Sigmoid colon (tissue), 7 donors: Measurements from ENCODE around the gene SAMD11. TPM values are rescaled to one million over a fixed set of nuclear protein-coding genes. Genes with fewer than 3 reads are reported as not detected.

Source experiments
- DNase-seq: peaks from one replicate; pipeline ENCODE4 v3.0.0-alpha.2; 2019
- H3K27ac ChIP-seq, 4 donors: fragments of 200-600 bp; sonication (generic); one replicate each; pipeline ENCODE4 v1.5.1; 2016 to 2019; ENCODE audit warnings: mild to moderate bottlenecking in 1 of 4
- H3K27me3 ChIP-seq, 3 donors: fragments of 200-600 bp; sonication (generic); one replicate each; pipeline ENCODE4 v1.5.1; 2019; ENCODE audit warnings: mild to moderate bottlenecking in 1 of 3
- H3K36me3 ChIP-seq, 4 donors: fragments of 200-600 bp; sonication (generic); one replicate each; pipeline ENCODE4 v1.5.1; 2016 to 2019
- H3K4me1 ChIP-seq, 4 donors: fragments of 200-600 bp; sonication (generic); one replicate each; pipeline ENCODE4 v1.5.1; 2017 to 2019
- H3K4me3 ChIP-seq, 4 donors: fragments of 200-600 bp; sonication (generic); one replicate each; pipeline ENCODE4 v1.5.1; 2017 to 2019; ENCODE audit warnings: mild to moderate bottlenecking in 2 of 4, moderate library complexity in 1 of 4
- H3K9me3 ChIP-seq, 4 donors: fragments of 200-600 bp in 3 of 4; sonication (generic) in 3 of 4; one replicate each; pipeline versions ENCODE4 v1.5.1 to v1.6.1; 2013 to 2019
- EP300 ChIP-seq, 4 donors: sonication (generic); formaldehyde crosslinking; IDR thresholded peaks; one replicate each; pipeline ENCODE4 v1.6.1; 2017; ENCODE audit warnings: antibody characterized with exemption in 4 of 4
- POLR2A ChIP-seq, 2 donors: fragments of 450-650 bp; IDR thresholded peaks; one replicate each; pipeline ENCODE4 v1.6.1; 2016; ENCODE audit warnings: antibody characterized with exemption in 2 of 2, mild to moderate bottlenecking in 2 of 2, moderate library complexity in 2 of 2
- POLR2AphosphoS5 ChIP-seq, 4 donors: sonication (generic); formaldehyde crosslinking; IDR thresholded peaks; one replicate each; pipeline ENCODE4 v1.6.1; 2017; ENCODE audit warnings: antibody characterized with exemption in 4 of 4
- WGBS, 2 donors: extraction: QIAGEN DNeasy Blood & Tissue Kit; methylation state at CpG; one replicate each; pipeline ENCODE4 v1.1.7; 2013; 5-methylcytosine and 5-hydroxymethylcytosine counted together
- intact Hi-C: fragments of 100-400 bp; cut with DNase I; formaldehyde crosslinking; loops from one replicate; pipeline ENCODE4 v1.15.1; 2023
- polyA plus RNA-seq, 3 donors: library from polyadenylated mRNA; stranded (reverse); fragments of 200-250 nt; gene quantifications; one replicate each; pipeline ENCODE4 v1.2.3, GENCODE V29; 2013
- total RNA-seq, 4 donors: library from RNA; depleted of rRNA; stranded (reverse); fragments of >200 nt; gene quantifications; one replicate each; pipeline ENCODE4 v1.1.0, GENCODE V29; 2016
- TF ChIP-seq, protein P1 (sequence below), 4 experiments: fragments of 450-650 bp in 3 of 4; fragments of 200-600 bp in 1 of 4; IDR thresholded peaks; one replicate each; pipeline ENCODE4 v1.5.1; 2016 to 2019; ENCODE audit warnings: antibody characterized with exemption in 4 of 4, mild to moderate bottlenecking in 3 of 4, moderate library complexity in 2 of 4
- donor health status: healthy with polysubstance abuse.
- donor health status: Bipolar disorder and iron deficiency.
- donor health status: healthy.

The SAMD11 gene
- total and polyA plus RNA-seq, 7 donors: 0.60 to 4.9 (median 4.2) TPM

DNA sequence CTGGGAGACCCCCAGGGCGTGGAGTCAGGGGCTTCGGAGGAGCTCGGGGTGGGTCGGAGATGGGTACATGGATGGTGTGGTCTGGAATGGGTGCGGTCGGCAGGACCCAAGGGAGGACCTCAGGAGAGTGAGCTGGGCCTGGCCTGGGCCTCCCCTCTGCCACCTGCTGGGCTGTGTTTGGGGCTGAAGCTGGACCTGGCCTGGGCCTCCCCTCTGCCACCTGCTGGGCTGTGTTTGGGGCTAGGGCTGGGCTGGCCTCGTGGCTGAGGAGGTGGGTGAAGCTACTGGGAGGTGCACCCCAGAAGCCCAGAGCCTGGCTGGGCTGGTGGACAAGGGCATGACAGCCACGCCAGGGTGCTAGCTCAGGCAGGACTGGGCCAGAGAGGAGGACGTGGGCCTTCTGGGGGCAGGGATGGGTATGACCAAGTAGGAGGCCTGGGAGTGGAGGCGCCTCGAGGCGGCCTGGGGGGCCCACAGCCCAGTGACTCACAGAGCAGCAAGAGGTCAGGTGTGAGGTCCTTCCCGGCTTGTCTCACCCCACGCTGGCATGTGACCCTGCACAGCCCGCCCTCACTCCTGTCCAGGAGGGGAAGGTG lies 14.5 kb downstream of the SAMD11 start:
- Histone ChIP-seq H3K4me1 (peaks cover 0 to 49% (median 45%) of the 10 kb centered on the region in 4 donors), H3K9me3 (no peaks in the 10 kb centered on the region), H3K27me3 (peaks cover 58 to 91% (median 81%) of the 10 kb centered on the region in 3 donors), H3K36me3 (no peaks in the 10 kb centered on the region), H3K4me3 (no peak overlapping the region), H3K27ac (no peak overlapping the region)
- no peak for DNase-seq
- 45 to 74% methylated on average over 15 of the region's 15 CpGs for WGBS, 2 donors
- TF ChIP-seq, protein P1, sequence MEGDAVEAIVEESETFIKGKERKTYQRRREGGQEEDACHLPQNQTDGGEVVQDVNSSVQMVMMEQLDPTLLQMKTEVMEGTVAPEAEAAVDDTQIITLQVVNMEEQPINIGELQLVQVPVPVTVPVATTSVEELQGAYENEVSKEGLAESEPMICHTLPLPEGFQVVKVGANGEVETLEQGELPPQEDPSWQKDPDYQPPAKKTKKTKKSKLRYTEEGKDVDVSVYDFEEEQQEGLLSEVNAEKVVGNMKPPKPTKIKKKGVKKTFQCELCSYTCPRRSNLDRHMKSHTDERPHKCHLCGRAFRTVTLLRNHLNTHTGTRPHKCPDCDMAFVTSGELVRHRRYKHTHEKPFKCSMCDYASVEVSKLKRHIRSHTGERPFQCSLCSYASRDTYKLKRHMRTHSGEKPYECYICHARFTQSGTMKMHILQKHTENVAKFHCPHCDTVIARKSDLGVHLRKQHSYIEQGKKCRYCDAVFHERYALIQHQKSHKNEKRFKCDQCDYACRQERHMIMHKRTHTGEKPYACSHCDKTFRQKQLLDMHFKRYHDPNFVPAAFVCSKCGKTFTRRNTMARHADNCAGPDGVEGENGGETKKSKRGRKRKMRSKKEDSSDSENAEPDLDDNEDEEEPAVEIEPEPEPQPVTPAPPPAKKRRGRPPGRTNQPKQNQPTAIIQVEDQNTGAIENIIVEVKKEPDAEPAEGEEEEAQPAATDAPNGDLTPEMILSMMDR (IDR thresholded peaks at IDR 0.05): peak in 2 of 4 experiments; percentile 15 to 54
- TF ChIP-seq POLR2AphosphoS5 (IDR thresholded peaks at IDR 0.05): no peak
- intact Hi-C loops: no loop called here

DNA sequence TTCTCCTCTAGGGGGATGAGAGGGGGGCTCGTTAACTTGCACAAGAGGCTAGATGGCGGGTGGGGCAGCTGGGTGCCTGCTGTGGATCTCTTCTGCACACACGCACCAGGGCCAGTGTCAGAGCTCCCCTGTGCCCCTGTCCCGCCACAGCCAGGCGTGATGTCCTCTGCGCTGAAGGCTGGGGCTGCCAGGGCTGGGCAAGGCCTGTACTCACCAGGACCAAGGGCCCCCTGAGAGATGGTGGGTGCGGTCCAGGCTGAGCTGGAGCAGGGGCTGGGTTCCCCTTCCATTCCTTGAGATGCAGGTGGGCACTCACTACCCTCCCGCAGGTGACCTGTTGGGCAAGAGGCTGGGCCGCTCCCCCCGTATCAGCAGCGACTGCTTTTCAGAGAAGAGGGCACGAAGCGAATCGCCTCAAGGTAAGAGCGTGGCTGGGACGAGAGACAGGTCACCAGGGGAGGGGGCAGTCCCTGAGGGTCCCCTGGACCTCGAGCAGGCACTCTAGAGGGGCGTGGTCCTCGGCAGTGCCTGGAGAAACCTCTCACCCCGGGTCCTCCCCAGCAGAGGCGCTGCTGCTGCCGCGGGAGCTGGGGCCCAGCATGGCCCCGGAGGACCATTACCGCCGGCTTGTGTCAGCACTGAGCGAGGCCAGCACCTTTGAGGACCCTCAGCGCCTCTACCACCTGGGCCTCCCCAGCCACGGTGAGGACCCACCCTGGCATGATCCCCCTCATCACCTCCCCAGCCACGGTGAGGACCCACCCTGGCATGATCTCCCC lies 15.2 kb downstream of the SAMD11 start:
- intact Hi-C loops: no loop called here
- TF ChIP-seq POLR2AphosphoS5 (IDR thresholded peaks at IDR 0.05): no peak
- no peak for TF ChIP-seq POLR2A (IDR thresholded peaks at IDR 0.05)
- TF ChIP-seq EP300 (IDR thresholded peaks at IDR 0.05): no peak
- TF ChIP-seq, protein P1 (IDR thresholded peaks at IDR 0.05): no peak
- 35 to 71% methylated on average over 30 of the region's 30 CpGs for WGBS, 2 donors
- peaks cover 58 to 92% (median 82%) of the 10 kb centered on the region in 3 donors for H3K27me3 ChIP-seq
- H3K27ac ChIP-seq: no peak overlapping the region
- no peak overlapping the region for H3K4me3 ChIP-seq
- H3K36me3 ChIP-seq: no peaks in the 10 kb centered on the region
- no peaks in the 10 kb centered on the region for H3K9me3 ChIP-seq
- peaks cover 0 to 49% (median 46%) of the 10 kb centered on the region in 4 donors for H3K4me1 ChIP-seq
- DNase-seq: no peak

DNA sequence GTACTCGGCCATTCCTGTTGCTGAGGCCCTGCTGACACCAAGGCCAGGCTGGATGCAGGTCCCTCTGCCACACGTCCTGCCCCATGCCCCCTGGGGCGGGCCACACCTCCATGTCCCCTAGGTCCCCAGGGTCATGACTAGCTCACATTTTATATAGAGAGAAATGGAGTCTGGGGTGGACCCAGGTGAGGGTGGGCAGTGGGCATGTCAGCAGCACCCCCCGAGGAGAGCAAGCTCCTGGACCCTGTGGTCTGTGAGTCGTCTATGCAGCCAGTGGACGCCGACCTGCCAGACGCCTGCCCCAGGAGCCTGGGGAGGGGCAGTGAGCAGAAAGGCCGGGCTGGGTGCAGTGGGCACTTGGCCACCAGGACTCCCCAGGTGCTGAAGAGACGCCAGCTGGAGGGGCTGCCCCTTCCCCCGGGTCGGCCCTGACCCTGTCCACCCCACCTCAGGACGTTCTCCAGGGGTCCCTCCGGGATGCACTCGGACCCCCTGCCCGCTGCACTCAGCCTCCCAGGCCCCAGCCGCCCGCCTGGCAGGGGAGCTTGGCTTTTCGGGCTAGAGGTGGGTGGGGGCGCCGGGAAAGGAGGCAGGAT lies 15.9 kb downstream of the SAMD11 start:
- peak overlapping the region in 3 of 4 donors; percentile 39 to 49 (median 44) for H3K4me3 ChIP-seq
- peaks cover 58 to 92% (median 82%) of the 10 kb centered on the region in 3 donors for H3K27me3 ChIP-seq
- peak overlapping the region in 1 of 4 donors; percentile 63 for H3K27ac ChIP-seq
- H3K4me1 ChIP-seq: peaks cover 0 to 49% (median 46%) of the 10 kb centered on the region in 4 donors
- no peak for DNase-seq
- TF ChIP-seq POLR2AphosphoS5 (IDR thresholded peaks at IDR 0.05) (no peak), POLR2A (IDR thresholded peaks at IDR 0.05) (no peak), EP300 (IDR thresholded peaks at IDR 0.05) (no peak)
- TF ChIP-seq, protein P1 (IDR thresholded peaks at IDR 0.05): no peak
- intact Hi-C loops: loop anchor here (5.0 kb wide), 1 partner anchor 32 kb away; no protein-coding TSS in a partner anchor
- 10 to 30% methylated on average over 21 of the region's 21 CpGs for WGBS, 2 donors
- no peaks in the 10 kb centered on the region for H3K9me3 ChIP-seq
- H3K36me3 ChIP-seq: peaks cover 0 to 2% (median 0%) of the 10 kb centered on the region in 4 donors

DNA sequence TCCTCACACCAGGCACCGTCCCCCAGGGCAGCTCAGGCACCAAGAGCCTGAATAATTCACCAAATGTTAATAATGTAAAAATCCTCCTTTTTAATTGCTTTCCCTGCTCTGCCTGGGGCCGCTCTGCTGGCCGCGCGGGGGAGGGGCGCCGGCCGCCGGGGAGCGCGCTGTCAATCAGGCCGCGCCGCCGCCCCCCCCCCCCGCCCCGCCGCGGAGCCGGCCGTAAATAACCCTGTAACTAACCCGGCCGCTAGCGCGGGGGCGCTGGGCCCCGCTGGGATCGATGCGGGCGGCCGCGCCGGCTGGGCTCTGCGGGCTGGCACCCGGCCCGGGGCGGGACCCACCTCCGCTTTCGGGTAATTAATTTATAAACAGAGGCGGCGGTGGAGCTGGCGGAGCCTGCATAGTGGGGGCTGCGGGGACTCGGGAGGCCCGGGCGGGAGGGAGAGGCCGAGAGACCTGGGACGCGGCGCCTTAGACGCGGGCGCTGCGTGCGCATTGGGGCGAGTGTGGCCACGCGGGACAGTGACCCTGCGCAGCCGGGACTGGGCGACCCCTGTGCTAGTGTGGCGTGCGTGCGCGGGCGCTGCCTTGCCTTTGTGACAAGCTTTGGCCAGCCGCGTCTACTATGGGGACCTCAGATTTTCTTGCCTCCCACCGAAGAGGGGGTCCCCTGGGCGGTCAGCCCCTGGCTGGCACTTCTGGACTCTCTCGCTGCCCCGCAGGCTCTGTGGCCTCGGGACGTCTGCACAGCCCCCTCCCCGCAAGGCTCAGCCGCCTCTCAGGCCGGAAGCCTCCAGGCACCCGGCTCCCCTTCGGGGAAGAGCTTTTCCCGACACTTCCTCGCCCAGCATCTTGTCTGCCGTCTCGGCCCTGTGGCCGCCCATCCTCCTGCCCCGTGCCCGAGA lies 16.6 kb downstream of the SAMD11 start:
- no peak for TF ChIP-seq POLR2AphosphoS5 (IDR thresholded peaks at IDR 0.05)
- TF ChIP-seq, protein P1 (IDR thresholded peaks at IDR 0.05): no peak
- TF ChIP-seq EP300 (IDR thresholded peaks at IDR 0.05): no peak
- no peak for TF ChIP-seq POLR2A (IDR thresholded peaks at IDR 0.05)
- Histone ChIP-seq H3K27me3 (peaks cover 53 to 85% (median 76%) of the 10 kb centered on the region in 3 donors), H3K36me3 (peaks cover 0 to 10% (median 0%) of the 10 kb centered on the region in 4 donors), H3K9me3 (no peaks in the 10 kb centered on the region), H3K4me3 (peak overlapping the region; percentile 2 to 49 (median 42)), H3K27ac (peak overlapping the region; percentile 63 to 75 (median 64)), H3K4me1 (peaks cover 0 to 48% (median 44%) of the 10 kb centered on the region in 4 donors)
- intact Hi-C loops: loop anchor here (5.0 kb wide), 1 partner anchor 33 kb away; no protein-coding TSS in a partner anchor
- DNase-seq: peak; percentile 82
- 0 to 1% methylated on average over 86 of the region's 86 CpGs for whole genome bisulfite sequencing, 2 donors
